DOHH2 (cell line): Measurements from ENCODE around the gene CRYGN.

Experiments used
- EZH2phosphoT487 ChIP-seq: fragments of 200-600 bp; sonication (generic); IDR thresholded peaks from 2 replicates; pipeline ENCODE4 v1.6.1; 2017; ENCODE audit warnings: borderline replicate concordance, mild to moderate bottlenecking, antibody characterized with exemption, low read length, moderate library complexity, mixed read lengths
- TF ChIP-seq, protein P1 (sequence below): fragments of 200-600 bp; sonication (generic); IDR thresholded peaks from one replicate; pipeline ENCODE4 v1.5.1; 2014; ENCODE audit warnings: antibody characterized with exemption, mild to moderate bottlenecking, low read depth, low read length; ENCODE audit not compliant: poor library complexity, severe bottlenecking

DNA sequence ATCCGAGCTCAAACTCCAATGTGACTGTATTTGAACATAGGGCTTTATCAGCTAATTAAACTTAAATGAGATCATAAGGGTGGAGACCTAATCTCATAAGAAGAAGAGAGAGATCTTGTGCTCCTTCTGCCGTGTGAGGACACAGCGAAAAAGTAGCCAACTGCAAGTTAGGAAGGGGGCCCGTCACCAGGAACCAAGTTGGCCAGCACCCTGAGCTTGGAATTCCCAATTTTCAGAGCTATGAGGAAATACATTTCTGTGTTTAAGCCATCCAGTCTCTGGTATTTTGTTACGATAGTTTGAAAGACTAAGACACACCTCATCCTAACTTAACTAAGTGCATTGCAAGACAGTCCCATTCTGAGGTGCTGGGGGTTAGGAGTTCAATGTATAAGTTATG is 16.0 kb downstream of the CRYGN start:
- TF ChIP-seq, protein P1, sequence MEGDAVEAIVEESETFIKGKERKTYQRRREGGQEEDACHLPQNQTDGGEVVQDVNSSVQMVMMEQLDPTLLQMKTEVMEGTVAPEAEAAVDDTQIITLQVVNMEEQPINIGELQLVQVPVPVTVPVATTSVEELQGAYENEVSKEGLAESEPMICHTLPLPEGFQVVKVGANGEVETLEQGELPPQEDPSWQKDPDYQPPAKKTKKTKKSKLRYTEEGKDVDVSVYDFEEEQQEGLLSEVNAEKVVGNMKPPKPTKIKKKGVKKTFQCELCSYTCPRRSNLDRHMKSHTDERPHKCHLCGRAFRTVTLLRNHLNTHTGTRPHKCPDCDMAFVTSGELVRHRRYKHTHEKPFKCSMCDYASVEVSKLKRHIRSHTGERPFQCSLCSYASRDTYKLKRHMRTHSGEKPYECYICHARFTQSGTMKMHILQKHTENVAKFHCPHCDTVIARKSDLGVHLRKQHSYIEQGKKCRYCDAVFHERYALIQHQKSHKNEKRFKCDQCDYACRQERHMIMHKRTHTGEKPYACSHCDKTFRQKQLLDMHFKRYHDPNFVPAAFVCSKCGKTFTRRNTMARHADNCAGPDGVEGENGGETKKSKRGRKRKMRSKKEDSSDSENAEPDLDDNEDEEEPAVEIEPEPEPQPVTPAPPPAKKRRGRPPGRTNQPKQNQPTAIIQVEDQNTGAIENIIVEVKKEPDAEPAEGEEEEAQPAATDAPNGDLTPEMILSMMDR, result no peak
- no peak for TF ChIP-seq EZH2phosphoT487
